Neuronal stem cell (in vitro differentiated cells): Measurements from ENCODE around the gene EXOG.
A peak's percentile ranks its signal among the peaks of the same experiment; 100 is the strongest.
"Not testable (repeated sequence)": the region's sequence is repeated elsewhere in the genome, so short reads cannot be mapped to it uniquely, and the experiment has no call there.

Experiments
- DNase-seq: peaks from one replicate; pipeline ENCODE4 v3.0.0-alpha.2; 2013; ENCODE audit warnings: low spot score
- H2AFZ ChIP-seq: one replicate; pipeline ENCODE4 v1.6.1; 2013; ENCODE audit warnings: mild to moderate bottlenecking, low read length, inconsistent platforms
- H2AK5ac ChIP-seq: 2 replicates; pipeline ENCODE4 v1.6.1; 2013; ENCODE audit warnings: low read depth, mild to moderate bottlenecking, inconsistent platforms, low read length, moderate library complexity, mixed read lengths
- H2BK120ac ChIP-seq: 2 replicates; pipeline ENCODE4 v1.6.1; 2013; ENCODE audit warnings: low read depth, mild to moderate bottlenecking, inconsistent platforms, low read length, moderate library complexity, mixed read lengths
- H2BK12ac ChIP-seq: one replicate; pipeline ENCODE4 v1.6.1; 2013; ENCODE audit warnings: low read length, inconsistent platforms
- H2BK15ac ChIP-seq: 2 replicates; pipeline ENCODE4 v1.6.1; 2013; ENCODE audit warnings: mild to moderate bottlenecking, low read length, inconsistent platforms, mixed read lengths
- H2BK5ac ChIP-seq: one replicate; pipeline ENCODE4 v1.6.1; 2013; ENCODE audit warnings: inconsistent platforms, mild to moderate bottlenecking, low read length, moderate library complexity
- H3K14ac ChIP-seq: one replicate; pipeline ENCODE4 v1.6.1; 2013; ENCODE audit warnings: low read length, inconsistent platforms
- H3K18ac ChIP-seq: 2 replicates; pipeline ENCODE4 v1.6.1; 2013; ENCODE audit warnings: low read length, inconsistent platforms
- H3K23ac ChIP-seq: 2 replicates; pipeline ENCODE4 v1.6.1; 2013; ENCODE audit warnings: low read depth, mild to moderate bottlenecking, mixed read lengths, low read length, inconsistent platforms; ENCODE audit not compliant: poor library complexity
- H3K27ac ChIP-seq: replicated peaks from 3 replicates; pipeline ENCODE4 v1.5.1; 2013; ENCODE audit warnings: low read length, inconsistent platforms
- H3K27me3 ChIP-seq, 3 experiments: 2 replicates each; pipeline ENCODE4 v1.6.1; 2013; ENCODE audit warnings: low read length in 3 of 3, mild to moderate bottlenecking in 2 of 3, inconsistent platforms in 1 of 3, low read depth in 1 of 3, mixed read lengths in 1 of 3, moderate library complexity in 1 of 3; ENCODE audit not compliant: control insufficient read depth in 3 of 3, insufficient read depth in 3 of 3
- H3K36me3 ChIP-seq, 2 donors: replicated peaks in 1 of 2; 2 replicates each; pipeline ENCODE4 v1.6.1; 2013; ENCODE audit warnings: low read length in 2 of 2; ENCODE audit not compliant: control insufficient read depth in 2 of 2, insufficient read depth in 2 of 2
- H3K4ac ChIP-seq: 2 replicates; pipeline ENCODE4 v1.6.1; 2013; ENCODE audit warnings: inconsistent platforms, mild to moderate bottlenecking, low read length, moderate library complexity
- H3K4me1 ChIP-seq, 2 donors: 1 replicate in 1 of 2; 2 replicates in 1 of 2; pipeline ENCODE4 v1.6.1; 2013; ENCODE audit warnings: low read length in 2 of 2, low read depth in 1 of 2; ENCODE audit not compliant: control insufficient read depth in 2 of 2, insufficient read depth in 1 of 2
- H3K4me2 ChIP-seq: one replicate; pipeline ENCODE4 v1.6.1; 2013; ENCODE audit warnings: mild to moderate bottlenecking, low read length, inconsistent platforms; ENCODE audit not compliant: insufficient read depth, poor library complexity, severe bottlenecking
- H3K4me3 ChIP-seq, 2 donors: 2 replicates each; pipeline ENCODE4 v1.5.1; 2013; ENCODE audit warnings: low read length in 2 of 2, mild to moderate bottlenecking in 2 of 2, inconsistent platforms in 1 of 2, moderate library complexity in 1 of 2
- H3K79me1 ChIP-seq: one replicate; pipeline ENCODE4 v1.6.1; 2013; ENCODE audit warnings: low read depth, mild to moderate bottlenecking, inconsistent platforms, low read length, moderate library complexity
- H3K9ac ChIP-seq: one replicate; pipeline ENCODE4 v1.6.1; 2013; ENCODE audit warnings: mild to moderate bottlenecking, low read depth, low read length, inconsistent platforms; ENCODE audit not compliant: poor library complexity
- H3K9me3 ChIP-seq, 2 donors: replicated peaks in 1 of 2; 2 replicates each; pipeline versions ENCODE3 to v1.6.1; 2013; ENCODE audit warnings: low read length in 2 of 2, mild to moderate bottlenecking in 2 of 2, inconsistent platforms in 1 of 2, low read depth in 1 of 2, mixed read lengths in 1 of 2, moderate library complexity in 1 of 2; ENCODE audit not compliant: control insufficient read depth in 2 of 2, insufficient read depth in 1 of 2
- H4K8ac ChIP-seq: one replicate; pipeline ENCODE4 v1.6.1; 2013; ENCODE audit warnings: low read depth, mild to moderate bottlenecking, inconsistent platforms, low read length, moderate library complexity
- H4K91ac ChIP-seq: one replicate; pipeline ENCODE4 v1.6.1; 2013; ENCODE audit warnings: low read length, low read depth, mild to moderate bottlenecking, inconsistent platforms; ENCODE audit not compliant: poor library complexity
- WGBS, 2 donors: extraction: QIAGEN DNeasy Blood & Tissue Kit; methylation state at CpG; one replicate each; pipeline ENCODE4 v1.1.7; 2013; ENCODE audit warnings: missing lambda C conversion rate in 2 of 2, mixed read lengths in 1 of 2; ENCODE audit not compliant: insufficient read length in 2 of 2, insufficient replicate concordance in 1 of 2; ENCODE audit errors: extremely low coverage in 2 of 2; 5-methylcytosine and 5-hydroxymethylcytosine counted together

Gene EXOG

GRCh38 chr3:38565339-38566214 is 69.4 kb downstream of the EXOG start:
- H3K14ac ChIP-seq, result no peak overlapping the region
- H2BK120ac ChIP-seq, result no peak overlapping the region
- H3K4me2 ChIP-seq, result no peak overlapping the region
- no peaks in the 10 kb centered on the region for H3K36me3 ChIP-seq
- H3K27me3 ChIP-seq, result peaks cover 0 to 15% (median 0%) of the 10 kb centered on the region in 3 experiments
- no CpG with 5 or more reads among the region's 13 CpGs for WGBS, 2 donors
- H2BK5ac ChIP-seq, result peak overlapping the region; percentile 49
- H3K18ac ChIP-seq, result peak overlapping the region; percentile 52
- H3K79me1 ChIP-seq, result no peaks in the 10 kb centered on the region
- no peaks in the 10 kb centered on the region for H3K4me1 ChIP-seq
- no peak overlapping the region for H2BK15ac ChIP-seq
- H3K9ac ChIP-seq, result peak overlapping the region; percentile 27
- peak overlapping the region; percentile 8 for H2AK5ac ChIP-seq
- H3K4me3 ChIP-seq, result no peak overlapping the region
- H2BK12ac ChIP-seq, result no peak overlapping the region
- no peak overlapping the region for H2AFZ ChIP-seq
- H3K9me3 ChIP-seq, result peaks cover 0 to 2% of the 10 kb centered on the region in 2 donors
- DNase-seq, result no peak
- H3K4ac ChIP-seq, result no peak overlapping the region
- H4K91ac ChIP-seq, result no peak overlapping the region
- H3K23ac ChIP-seq, result peak overlapping the region; percentile 80
- no peak overlapping the region for H3K27ac ChIP-seq
- peak overlapping the region; percentile 17 for H4K8ac ChIP-seq

- WGBS, 2 donors, result no CpG with 5 or more reads among the region's 13 CpGs
These were observed 70.0 kb downstream of the EXOG start for GRCh38 chr3:38566215-38566528.

GRCh38 chr3:38566794-38567193 is 70.7 kb downstream of the EXOG start:
- H2AK5ac ChIP-seq, H3K4me1 ChIP-seq: not testable (repeated sequence)

More at GRCh38 chr3:38566215-38566528, 70.0 kb downstream of the EXOG start:
- no peak overlapping the region for H3K4me2 ChIP-seq
- no peaks in the 10 kb centered on the region for H3K79me1 ChIP-seq
- H2BK15ac ChIP-seq, result no peak overlapping the region
- H3K36me3 ChIP-seq, result no peaks in the 10 kb centered on the region
- H4K8ac ChIP-seq, result no peak overlapping the region
- no peak for DNase-seq
- H2AFZ ChIP-seq, result no peak overlapping the region
- H3K4ac ChIP-seq, result no peak overlapping the region
- no peak overlapping the region for H3K4me3 ChIP-seq
- no peak overlapping the region for H2BK5ac ChIP-seq
- H3K4me1 ChIP-seq, result no peaks in the 10 kb centered on the region
- H2BK12ac ChIP-seq, result no peak overlapping the region
- peak overlapping the region; percentile 8 for H2AK5ac ChIP-seq
- H3K14ac ChIP-seq, result no peak overlapping the region
- peak overlapping the region; percentile 80 for H3K23ac ChIP-seq
- no peak overlapping the region for H3K27ac ChIP-seq
- H3K9me3 ChIP-seq, result peaks cover 0 to 2% of the 10 kb centered on the region in 2 donors
- peaks cover 0 to 10% (median 0%) of the 10 kb centered on the region in 3 experiments for H3K27me3 ChIP-seq
- no peak overlapping the region for H3K9ac ChIP-seq
- H3K18ac ChIP-seq, result no peak overlapping the region
- no peak overlapping the region for H2BK120ac ChIP-seq
- no peak overlapping the region for H4K91ac ChIP-seq

GRCh38 chr3:38567498-38567897 is 71.4 kb downstream of the EXOG start:
- no peak overlapping the region for H3K4ac ChIP-seq
- peak overlapping the region in 1 of 2 donors; percentile 46 for H3K4me3 ChIP-seq
- H2AK5ac ChIP-seq, result no peak overlapping the region
- H2BK15ac ChIP-seq, result no peak overlapping the region
- H3K9ac ChIP-seq, result no peak overlapping the region
- no peak overlapping the region for H3K27ac ChIP-seq
- H2AFZ ChIP-seq, result no peak overlapping the region
- H3K23ac ChIP-seq, result no peak overlapping the region
- no peak overlapping the region for H2BK5ac ChIP-seq
- DNase-seq, result no peak
- H4K91ac ChIP-seq, result no peak overlapping the region
- no peaks in the 10 kb centered on the region for H3K36me3 ChIP-seq
- whole genome bisulfite sequencing, 2 donors, result no CpG with 5 or more reads among the region's 4 CpGs
- H2BK120ac ChIP-seq, result no peak overlapping the region
- no peak overlapping the region for H4K8ac ChIP-seq
- H3K4me2 ChIP-seq, result no peak overlapping the region
- H3K9me3 ChIP-seq, result peaks cover 0 to 2% of the 10 kb centered on the region in 2 donors
- no peak overlapping the region for H2BK12ac ChIP-seq
- no peak overlapping the region for H3K18ac ChIP-seq
- H3K79me1 ChIP-seq, result no peaks in the 10 kb centered on the region
- H3K4me1 ChIP-seq, result no peaks in the 10 kb centered on the region
- no peak overlapping the region for H3K14ac ChIP-seq
- peaks cover 0 to 10% (median 0%) of the 10 kb centered on the region in 3 experiments for H3K27me3 ChIP-seq

More at GRCh38 chr3:38566794-38567193, 70.7 kb downstream of the EXOG start:
- H3K79me1 ChIP-seq, H3K4me2 ChIP-seq, H2BK15ac ChIP-seq, H3K14ac ChIP-seq, H2AFZ ChIP-seq, H3K23ac ChIP-seq, H3K9me3 ChIP-seq, H2BK12ac ChIP-seq, DNase-seq, H3K27me3 ChIP-seq, H3K4ac ChIP-seq, H4K8ac ChIP-seq, H4K91ac ChIP-seq, H3K27ac ChIP-seq, H3K18ac ChIP-seq, H2BK120ac ChIP-seq, H3K9ac ChIP-seq, H3K4me3 ChIP-seq, H3K36me3 ChIP-seq, H2BK5ac ChIP-seq: not testable (repeated sequence)
- no CpG with 5 or more reads among the region's 7 CpGs for WGBS, 2 donors
